ENCODE results near the gene IL33. TPM values are rescaled to one million over a fixed set of nuclear protein-coding genes. Genes with fewer than 3 reads are reported as not detected.

IL33 gene
- total RNA-seq, 1 experiment from 2014 or later = not detected

DNA sequence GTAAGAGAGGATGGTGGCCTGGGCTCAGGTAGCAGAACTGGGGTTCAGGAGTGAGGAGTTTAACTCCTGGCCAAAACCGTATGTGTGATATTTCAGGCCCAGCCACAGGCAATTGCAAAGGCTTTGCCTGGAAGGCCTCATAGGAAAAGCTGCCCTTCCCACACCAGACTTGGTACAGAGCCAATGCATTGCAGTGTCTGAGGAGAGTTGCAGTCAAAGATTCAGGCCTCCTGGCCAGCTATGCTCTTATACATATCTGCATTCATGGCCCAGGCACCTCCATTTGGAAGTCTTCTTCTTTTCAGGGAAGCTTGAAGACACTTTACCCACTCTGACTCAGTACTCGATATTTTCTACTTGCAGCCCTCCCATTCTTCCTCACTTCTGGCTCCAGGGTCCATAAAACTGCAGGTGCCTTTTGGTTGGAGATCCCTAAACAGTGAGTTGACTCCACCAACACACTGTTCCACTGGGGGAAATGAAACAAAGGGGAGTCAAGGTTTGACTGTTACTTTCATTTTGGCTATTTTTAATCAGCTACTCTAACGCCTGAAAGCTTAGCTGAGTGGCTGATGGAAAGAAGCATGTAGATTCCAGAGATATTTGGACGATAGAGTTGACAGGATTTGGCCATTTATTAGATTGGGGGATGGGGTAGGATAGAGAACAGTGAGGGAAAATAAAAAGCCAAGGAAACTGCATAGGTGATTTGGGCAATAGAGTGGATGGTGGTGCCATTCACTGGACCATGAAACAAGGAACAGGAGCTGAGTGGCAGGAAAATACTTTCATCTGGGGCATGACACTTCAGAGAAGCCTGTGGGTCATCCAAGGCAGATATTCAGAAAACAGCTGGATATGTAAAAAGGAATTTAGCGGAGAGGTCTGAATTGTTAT lies 30.6 kb upstream of the IL33 start:
- H2AFZ ChIP-seq (ENCODE audit: low read depth, low read length, poor library complexity, severe bottlenecking) = no peak overlapping the region
- RAD21 ChIA-PET (ENCODE audit: low non-redundant PET in 1 of 2, low total read pairs in 2 of 2, uncharacterized antibody in 2 of 2, unreplicated experiment in 2 of 2) = no interaction called here
- no peaks in the 10 kb centered on the region for H3K79me2 ChIP-seq (ENCODE audit: insufficient read depth, low read length)
- no peak overlapping the region for H3K4me3 ChIP-seq (replicated peaks in 1 of 2; ENCODE audit: low read depth in 1 of 2, low read length in 2 of 2)
- intact Hi-C loops (cut with micrococcal nuclease) = no loop called here
- no peak overlapping the region for H3K4me2 ChIP-seq (ENCODE audit: low read length)
- CTCF ChIA-PET = interaction anchor here (2.0 kb wide), 1 partner anchor 10 kb away, joined by 7 read pairs; no protein-coding TSS in a partner anchor
- ATAC-seq (no peak), DNase-seq (ENCODE audit: low read depth, low spot score) (no peak)
- TF ChIP-seq ZNF274 (IDR thresholded peaks at IDR 0.05; ENCODE audit: low read depth, low read length) (no peak), SRF (IDR thresholded peaks at IDR 0.05; ENCODE audit: low read depth) (no peak)
- H3K27me3 ChIP-seq (ENCODE audit: insufficient read depth, low read length) = no peaks in the 10 kb centered on the region
- H3K27ac ChIP-seq (ENCODE audit: low read depth, low read length) = no peak overlapping the region
- no peaks in the 10 kb centered on the region for H3K4me1 ChIP-seq (ENCODE audit: control insufficient read depth in 1 of 2, insufficient read depth in 2 of 2, low read length in 2 of 2)
- no peaks in the 10 kb centered on the region for H3K9me2 ChIP-seq (ENCODE audit: insufficient read depth)
- BruUV-seq (replicated peaks) = no TSS peak
- POLR2A ChIA-PET = no interaction called here
- no peak overlapping the region for H3K9ac ChIP-seq (ENCODE audit: low read length)
- no peaks in the 10 kb centered on the region for H4K20me1 ChIP-seq (ENCODE audit: insufficient read depth)
- no peaks in the 10 kb centered on the region for H3K9me3 ChIP-seq (ENCODE audit: control insufficient read depth in 1 of 2, insufficient read depth in 1 of 2, low read depth in 1 of 2, low read length in 2 of 2)
- no peaks in the 10 kb centered on the region for H3K36me3 ChIP-seq (ENCODE audit: control insufficient read depth in 1 of 2, insufficient read depth in 2 of 2, low read length in 2 of 2)

- no peak overlapping the region for H3K27ac ChIP-seq (ENCODE audit: low read depth, low read length)
- ChIA-PET RAD21 (ENCODE audit: low non-redundant PET in 1 of 2, low total read pairs in 2 of 2, uncharacterized antibody in 2 of 2, unreplicated experiment in 2 of 2) (no interaction called here), POLR2A (no interaction called here), CTCF (interaction anchor here (2.0 kb wide), 1 partner anchor 8 kb away, joined by 7 read pairs; no protein-coding TSS in a partner anchor)
- ATAC-seq (no peak), DNase-seq (ENCODE audit: low read depth, low spot score) (no peak)
- intact Hi-C loops (cut with micrococcal nuclease) = no loop called here
- no peak overlapping the region for H2AFZ ChIP-seq (ENCODE audit: low read depth, low read length, poor library complexity, severe bottlenecking)
- no peaks in the 10 kb centered on the region for H3K27me3 ChIP-seq (ENCODE audit: insufficient read depth, low read length)
- no TSS peak for BruUV-seq (replicated peaks)
- H3K4me3 ChIP-seq (replicated peaks in 1 of 2; ENCODE audit: low read depth in 1 of 2, low read length in 2 of 2) = no peak overlapping the region
- H4K20me1 ChIP-seq (ENCODE audit: insufficient read depth) = no peaks in the 10 kb centered on the region
- H3K9ac ChIP-seq (ENCODE audit: low read length) = no peak overlapping the region
- no peak overlapping the region for H3K4me2 ChIP-seq (ENCODE audit: low read length)
- H3K4me1 ChIP-seq (ENCODE audit: control insufficient read depth in 1 of 2, insufficient read depth in 2 of 2, low read length in 2 of 2) = no peaks in the 10 kb centered on the region
- H3K36me3 ChIP-seq (ENCODE audit: control insufficient read depth in 1 of 2, insufficient read depth in 2 of 2, low read length in 2 of 2) = no peaks in the 10 kb centered on the region
- H3K9me3 ChIP-seq (ENCODE audit: control insufficient read depth in 1 of 2, insufficient read depth in 1 of 2, low read depth in 1 of 2, low read length in 2 of 2) = no peaks in the 10 kb centered on the region
- no peaks in the 10 kb centered on the region for H3K9me2 ChIP-seq (ENCODE audit: insufficient read depth)
- TF ChIP-seq, protein P1, sequence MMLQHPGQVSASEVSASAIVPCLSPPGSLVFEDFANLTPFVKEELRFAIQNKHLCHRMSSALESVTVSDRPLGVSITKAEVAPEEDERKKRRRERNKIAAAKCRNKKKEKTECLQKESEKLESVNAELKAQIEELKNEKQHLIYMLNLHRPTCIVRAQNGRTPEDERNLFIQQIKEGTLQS (IDR thresholded peaks at IDR 0.05) = no peak
- no peak for TF ChIP-seq JUND (IDR thresholded peaks at IDR 0.05)
- no peak for TF ChIP-seq CEBPB (IDR thresholded peaks at IDR 0.05; ENCODE audit: low read depth)
- TF ChIP-seq POLR2A (IDR thresholded peaks at IDR 0.05; ENCODE audit: borderline replicate concordance, extremely low read depth, insufficient read depth, insufficient read length) = no peak
- no peak for TF ChIP-seq ZNF274 (IDR thresholded peaks at IDR 0.05; ENCODE audit: low read depth, low read length)
- TF ChIP-seq SP1 (IDR thresholded peaks at IDR 0.05; ENCODE audit: low read depth) = no peak
- TF ChIP-seq RAD21 (IDR thresholded peaks at IDR 0.05; ENCODE audit: low read depth) = no peak
- TF ChIP-seq CBX3 (IDR thresholded peaks at IDR 0.05; ENCODE audit: low read depth) = no peak
- TF ChIP-seq YY1 (IDR thresholded peaks at IDR 0.05; ENCODE audit: extremely low read depth, insufficient replicate concordance, low read depth, low read length) = no peak
- TF ChIP-seq FOSL1 (IDR thresholded peaks at IDR 0.05; ENCODE audit: low read depth) = no peak
- no peak for TF ChIP-seq ZFX (IDR thresholded peaks at IDR 0.05)
- no peak for TF ChIP-seq SIN3A (IDR thresholded peaks at IDR 0.05; ENCODE audit: low read depth)
- no peaks in the 10 kb centered on the region for H3K79me2 ChIP-seq (ENCODE audit: insufficient read depth, low read length)
These were observed 28.9 kb upstream of the IL33 start for GRCh38 chr9:6186691-6187090.

All from HCT116 (cell line).